Measurements from ENCODE around the gene CTRB1. TPM values are rescaled to one million over a fixed set of nuclear protein-coding genes. Genes with fewer than 3 reads are reported as not detected.
"Not testable (repeated sequence)": the region's sequence is repeated elsewhere in the genome, so short reads cannot be mapped to it uniquely, and the experiment has no call there.

Gene CTRB1
- total and polyA plus RNA-seq, 10 donors, result 0.59 to 25.2 (median 2.5) TPM; not detected in 2

- Histone ChIP-seq H3K27ac (no peak overlapping the region), H3K27me3 (replicated peaks in 1 of 7) (peaks cover 0 to 10% (median 0%) of the 10 kb centered on the region in 7 donors), H3K36me3 (no peaks in the 10 kb centered on the region), H3K9me3 (no peaks in the 10 kb centered on the region), H3K4me1 (peaks cover 0 to 9% (median 0%) of the 10 kb centered on the region in 6 donors), H3K4me3 (no peak overlapping the region)
- TF ChIP-seq CTCF (IDR thresholded peaks at IDR 0.05 in 8 of 11, conservative IDR thresholded peaks at IDR 0.05 in 3 of 11), result no peak
- no peak for TF ChIP-seq POLR2A (IDR thresholded peaks at IDR 0.05)
- TF ChIP-seq POLR2AphosphoS5 (IDR thresholded peaks at IDR 0.05), result no peak
- WGBS, 5 donors, result 83 to 94% (median 88%) methylated on average over 5 of the region's 5 CpGs
- no peak for DNase-seq
- intact Hi-C loops (cut with DNase I; ENCODE audit: low total_unique reads), result no loop called here
These were observed 8.8 kb upstream of the CTRB1 start for GRCh38 chr16:75209944-75210343.

- DNase-seq; intact Hi-C loops (cut with DNase I; ENCODE audit: low total_unique reads); H3K4me3 ChIP-seq; H3K9me3 ChIP-seq; H3K4me1 ChIP-seq; H3K27me3 ChIP-seq (replicated peaks in 1 of 7); H3K27ac ChIP-seq; H3K36me3 ChIP-seq: not testable (repeated sequence)
- 84 to 90% (median 87%) methylated on average over 10 of the region's 10 CpGs for WGBS, 5 donors
These were observed 7.5 kb upstream of the CTRB1 start for GRCh38 chr16:75211286-75211685.

DNA sequence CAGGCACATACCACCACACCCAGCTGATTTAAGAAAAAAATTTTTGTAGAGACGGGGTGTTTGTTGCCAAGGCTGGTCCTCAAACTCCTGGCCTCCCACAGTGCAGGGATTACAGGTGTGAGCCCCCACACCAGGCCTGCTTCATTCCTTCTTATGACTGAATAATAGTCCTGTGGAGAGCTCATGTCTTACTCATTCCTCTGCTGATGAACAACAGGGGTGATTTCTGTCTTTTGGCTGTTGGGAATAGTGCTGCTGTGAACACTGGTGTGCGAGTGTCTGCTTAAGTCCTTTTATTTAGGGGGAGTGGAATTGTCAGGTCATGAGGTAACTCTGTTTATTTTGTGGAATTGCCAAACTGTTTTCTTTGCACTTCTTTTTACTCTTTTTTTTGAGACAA lies 2.7 kb upstream of the CTRB1 start:
- H3K36me3 ChIP-seq, result no peaks in the 10 kb centered on the region
- WGBS, 5 donors, result 83 to 97% (median 95%) methylated on average over 2 of the region's 2 CpGs
- no peak overlapping the region for H3K4me3 ChIP-seq
- no peak overlapping the region for H3K27ac ChIP-seq
- intact Hi-C loops (cut with DNase I; ENCODE audit: low total_unique reads), result no loop called here
- no peak for TF ChIP-seq POLR2AphosphoS5 (IDR thresholded peaks at IDR 0.05)
- TF ChIP-seq POLR2A (IDR thresholded peaks at IDR 0.05), result no peak
- TF ChIP-seq CTCF (IDR thresholded peaks at IDR 0.05 in 8 of 11, conservative IDR thresholded peaks at IDR 0.05 in 3 of 11), result no peak
- no peak for DNase-seq
- peaks cover 0 to 26% (median 13%) of the 10 kb centered on the region in 6 donors for H3K4me1 ChIP-seq
- peaks cover 0 to 7% (median 0%) of the 10 kb centered on the region in 7 donors for H3K27me3 ChIP-seq (replicated peaks in 1 of 7)
- H3K9me3 ChIP-seq, result no peaks in the 10 kb centered on the region

DNA sequence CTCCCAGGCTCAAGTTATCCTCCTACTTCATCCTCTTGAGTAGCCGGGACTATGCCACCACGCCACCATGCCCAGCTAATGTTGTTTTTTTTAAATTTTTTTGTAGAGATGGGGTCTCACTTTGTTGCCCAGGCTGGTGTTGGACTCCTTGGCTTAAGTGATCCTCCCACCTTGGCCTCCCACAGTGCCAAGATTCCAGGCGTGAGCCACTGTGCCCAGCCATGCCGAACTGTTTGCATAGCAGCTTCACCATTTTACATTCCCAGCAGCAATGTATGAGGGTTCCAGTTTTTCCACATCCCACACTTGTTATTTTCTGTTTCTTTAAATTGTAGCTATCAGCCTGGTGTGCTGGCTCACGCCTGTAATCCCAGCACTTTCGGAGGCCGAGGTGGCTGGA lies 2.2 kb upstream of the CTRB1 start:
- H3K27ac ChIP-seq, result no peak overlapping the region
- no peaks in the 10 kb centered on the region for H3K36me3 ChIP-seq
- WGBS, 5 donors, result 93 to 97% (median 95%) methylated on average over 7 of the region's 7 CpGs
- H3K4me3 ChIP-seq, result no peak overlapping the region
- intact Hi-C loops (cut with DNase I; ENCODE audit: low total_unique reads), result no loop called here
- H3K9me3 ChIP-seq, result no peaks in the 10 kb centered on the region
- H3K27me3 ChIP-seq (replicated peaks in 1 of 7), result peaks cover 0 to 7% (median 0%) of the 10 kb centered on the region in 7 donors
- H3K4me1 ChIP-seq, result peaks cover 0 to 26% (median 13%) of the 10 kb centered on the region in 6 donors
- no peak for TF ChIP-seq POLR2AphosphoS5 (IDR thresholded peaks at IDR 0.05)
- no peak for TF ChIP-seq POLR2A (IDR thresholded peaks at IDR 0.05)
- no peak for TF ChIP-seq CTCF (IDR thresholded peaks at IDR 0.05 in 8 of 11, conservative IDR thresholded peaks at IDR 0.05 in 3 of 11)
- no peak for DNase-seq

- TF ChIP-seq POLR2A (IDR thresholded peaks at IDR 0.05), result no peak
- TF ChIP-seq POLR2AphosphoS5 (IDR thresholded peaks at IDR 0.05), result no peak
These were observed 1.4 kb upstream of the CTRB1 start for GRCh38 chr16:75217389-75217851.

More at GRCh38 chr16:75217389-75217851, 1.4 kb upstream of the CTRB1 start:
- WGBS, 5 donors, result 77 to 85% (median 79%) methylated on average over 11 of the region's 11 CpGs
- H3K4me1 ChIP-seq, result peaks cover 0 to 26% (median 13%) of the 10 kb centered on the region in 6 donors
- H3K36me3 ChIP-seq, result no peaks in the 10 kb centered on the region
- H3K27ac ChIP-seq, result no peak overlapping the region
- intact Hi-C loops (cut with DNase I; ENCODE audit: low total_unique reads), result no loop called here
- peaks cover 0 to 7% (median 0%) of the 10 kb centered on the region in 7 donors for H3K27me3 ChIP-seq (replicated peaks in 1 of 7)
- H3K4me3 ChIP-seq, result no peak overlapping the region
- H3K9me3 ChIP-seq, result no peaks in the 10 kb centered on the region
- DNase-seq, result no peak
